Panc1 (cell line): Measurements from ENCODE around the gene COASY. TPM values are rescaled to one million over a fixed set of nuclear protein-coding genes. Genes with fewer than 3 reads are reported as not detected.
A peak's percentile ranks its signal among the peaks of the same experiment; 100 is the strongest.

Experiments
- ATAC-seq: fragments of 200-7000 bp; cut with Tn5 transposase; 2 replicates; pipeline ENCODE4 v1.9.1; 2020; ENCODE audit warnings: mild to moderate bottlenecking, moderate library complexity
- BruUV-seq: library from RNA; stranded (reverse); fragments of 400-500 nt; replicated peaks from 2 replicates; lab custom pipeline; 2021; lab: Mats Ljungman, UMichigan
- CTCF ChIA-PET: fragments of 300-600 bp; sonication (Branson Sonifier 250); formaldehyde crosslinking; loops from one replicate; lab custom pipeline; 2022; ENCODE audit warnings: antibody characterized with exemption; lab: Charles Lee
- POLR2A ChIA-PET: fragments of 300-600 bp; sonication (Branson Sonifier 250); formaldehyde crosslinking; loops from one replicate; lab custom pipeline; 2022; ENCODE audit warnings: antibody characterized with exemption; lab: Charles Lee
- DNase-seq: peaks from one replicate; pipeline ENCODE4 v3.0.0-alpha.2; 2010; ENCODE audit warnings: low read depth, low spot score
- H3K27ac ChIP-seq: 2 replicates; pipeline ENCODE4 v1.5.1; 2011; ENCODE audit warnings: mild to moderate bottlenecking, low read length, inconsistent platforms
- H3K27me3 ChIP-seq: fragments of 200-500 bp; sonication (Bioruptor generic); 2 replicates; pipeline ENCODE4 v1.6.0; 2014; ENCODE audit warnings: low read length, inconsistent platforms; ENCODE audit not compliant: control insufficient read depth, insufficient read depth
- H3K36me3 ChIP-seq: fragments of 200-500 bp; sonication (Bioruptor generic); 2 replicates; pipeline ENCODE4 v1.5.1; 2014; ENCODE audit warnings: inconsistent platforms, mild to moderate bottlenecking, low read length, moderate library complexity; ENCODE audit not compliant: control insufficient read depth, insufficient read depth
- H3K4me1 ChIP-seq: 2 replicates; pipeline ENCODE4 v1.5.1; 2011; ENCODE audit warnings: inconsistent platforms, mild to moderate bottlenecking, low read length, moderate library complexity; ENCODE audit not compliant: control insufficient read depth, insufficient read depth
- H3K4me3 ChIP-seq, 2 experiments: 2 replicates each; pipeline ENCODE4 v1.5.1; 2011 to 2012; ENCODE audit warnings: low read depth in 2 of 2, low read length in 2 of 2, mild to moderate bottlenecking in 2 of 2, inconsistent platforms in 1 of 2, moderate library complexity in 1 of 2
- H3K9me3 ChIP-seq: fragments of 200-500 bp; sonication (Bioruptor generic); 2 replicates; pipeline ENCODE4 v1.5.1; 2014; ENCODE audit warnings: low read depth, mild to moderate bottlenecking, inconsistent platforms, low read length, moderate library complexity; ENCODE audit not compliant: control insufficient read depth, insufficient read depth
- POLR2AphosphoS5 ChIP-seq: IDR thresholded peaks from 2 replicates; pipeline ENCODE4 v1.6.1; 2012; ENCODE audit warnings: mild to moderate bottlenecking, low read depth, low read length, moderate library complexity
- SIN3A ChIP-seq: IDR thresholded peaks from 2 replicates; pipeline ENCODE4 v1.6.1; 2012; ENCODE audit warnings: low read depth, mild to moderate bottlenecking, low read length, moderate library complexity, borderline replicate concordance; ENCODE audit not compliant: insufficient read depth
- TCF7L2 ChIP-seq: IDR thresholded peaks from 2 replicates; pipeline ENCODE4 v1.6.1; 2011; ENCODE audit warnings: mild to moderate bottlenecking, low read depth, low read length, inconsistent platforms
- in situ Hi-C: cut with HindIII; loops from 2 replicates; pipeline ENCODE4 v1.10.0; 2016; ENCODE audit warnings: low sequenced_read_pairs, low pct_unique_long_range_greater_than_20kb
- intact Hi-C: fragments of 100-400 bp; cut with micrococcal nuclease; formaldehyde crosslinking; loops from one replicate; pipeline ENCODE4 v1.10.0; 2022; ENCODE audit not compliant: unreplicated experiment
- total RNA-seq: library from RNA; stranded (reverse); gene quantifications from one replicate; pipeline ENCODE4 v1.2.1, GENCODE V29; 2021; ENCODE audit not compliant: unreplicated experiment
- TF ChIP-seq, protein P1 (sequence below): fragments of 450-650 bp; IDR thresholded peaks from 2 replicates; pipeline ENCODE4 v1.5.1; 2017; ENCODE audit warnings: mild to moderate bottlenecking
- TF ChIP-seq, protein P2 (sequence below), 2 experiments: IDR thresholded peaks; 2 replicates each; pipeline ENCODE4 v1.6.1; 2011 to 2012; ENCODE audit warnings: low read depth in 2 of 2, control low read depth in 1 of 2, low read length in 1 of 2, mild to moderate bottlenecking in 1 of 2, moderate library complexity in 1 of 2; ENCODE audit not compliant: insufficient read depth in 1 of 2

COASY gene
- total RNA-seq, 1 experiment from 2014 or later: 76.7 TPM

DNA sequence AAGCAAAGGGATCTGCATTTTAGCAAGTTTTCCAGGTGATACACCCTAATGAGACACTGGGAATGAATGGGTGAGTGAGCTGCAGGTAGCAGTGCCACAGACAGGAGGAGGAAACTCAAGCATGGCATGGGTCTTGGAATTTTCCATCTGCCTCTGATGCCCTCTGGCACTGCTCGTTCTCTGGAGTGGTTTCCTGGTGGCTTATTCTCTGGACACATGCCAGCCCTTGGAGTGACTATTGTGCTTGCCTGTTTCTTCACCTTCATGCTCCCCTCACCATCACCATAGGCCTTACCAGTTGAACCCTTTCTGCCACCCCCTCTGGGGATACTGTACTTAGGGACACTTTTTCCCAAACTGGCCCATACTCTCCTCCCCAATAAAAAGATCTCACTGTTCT, 1.6 kb downstream of the COASY start:
- peaks cover 27% of the 10 kb centered on the region for H3K4me1 ChIP-seq
- DNase-seq (no peak), ATAC-seq (no peak)
- POLR2A ChIA-PET: no interaction called here
- TF ChIP-seq, protein P1, sequence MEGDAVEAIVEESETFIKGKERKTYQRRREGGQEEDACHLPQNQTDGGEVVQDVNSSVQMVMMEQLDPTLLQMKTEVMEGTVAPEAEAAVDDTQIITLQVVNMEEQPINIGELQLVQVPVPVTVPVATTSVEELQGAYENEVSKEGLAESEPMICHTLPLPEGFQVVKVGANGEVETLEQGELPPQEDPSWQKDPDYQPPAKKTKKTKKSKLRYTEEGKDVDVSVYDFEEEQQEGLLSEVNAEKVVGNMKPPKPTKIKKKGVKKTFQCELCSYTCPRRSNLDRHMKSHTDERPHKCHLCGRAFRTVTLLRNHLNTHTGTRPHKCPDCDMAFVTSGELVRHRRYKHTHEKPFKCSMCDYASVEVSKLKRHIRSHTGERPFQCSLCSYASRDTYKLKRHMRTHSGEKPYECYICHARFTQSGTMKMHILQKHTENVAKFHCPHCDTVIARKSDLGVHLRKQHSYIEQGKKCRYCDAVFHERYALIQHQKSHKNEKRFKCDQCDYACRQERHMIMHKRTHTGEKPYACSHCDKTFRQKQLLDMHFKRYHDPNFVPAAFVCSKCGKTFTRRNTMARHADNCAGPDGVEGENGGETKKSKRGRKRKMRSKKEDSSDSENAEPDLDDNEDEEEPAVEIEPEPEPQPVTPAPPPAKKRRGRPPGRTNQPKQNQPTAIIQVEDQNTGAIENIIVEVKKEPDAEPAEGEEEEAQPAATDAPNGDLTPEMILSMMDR: no peak
- TF ChIP-seq, protein P2, sequence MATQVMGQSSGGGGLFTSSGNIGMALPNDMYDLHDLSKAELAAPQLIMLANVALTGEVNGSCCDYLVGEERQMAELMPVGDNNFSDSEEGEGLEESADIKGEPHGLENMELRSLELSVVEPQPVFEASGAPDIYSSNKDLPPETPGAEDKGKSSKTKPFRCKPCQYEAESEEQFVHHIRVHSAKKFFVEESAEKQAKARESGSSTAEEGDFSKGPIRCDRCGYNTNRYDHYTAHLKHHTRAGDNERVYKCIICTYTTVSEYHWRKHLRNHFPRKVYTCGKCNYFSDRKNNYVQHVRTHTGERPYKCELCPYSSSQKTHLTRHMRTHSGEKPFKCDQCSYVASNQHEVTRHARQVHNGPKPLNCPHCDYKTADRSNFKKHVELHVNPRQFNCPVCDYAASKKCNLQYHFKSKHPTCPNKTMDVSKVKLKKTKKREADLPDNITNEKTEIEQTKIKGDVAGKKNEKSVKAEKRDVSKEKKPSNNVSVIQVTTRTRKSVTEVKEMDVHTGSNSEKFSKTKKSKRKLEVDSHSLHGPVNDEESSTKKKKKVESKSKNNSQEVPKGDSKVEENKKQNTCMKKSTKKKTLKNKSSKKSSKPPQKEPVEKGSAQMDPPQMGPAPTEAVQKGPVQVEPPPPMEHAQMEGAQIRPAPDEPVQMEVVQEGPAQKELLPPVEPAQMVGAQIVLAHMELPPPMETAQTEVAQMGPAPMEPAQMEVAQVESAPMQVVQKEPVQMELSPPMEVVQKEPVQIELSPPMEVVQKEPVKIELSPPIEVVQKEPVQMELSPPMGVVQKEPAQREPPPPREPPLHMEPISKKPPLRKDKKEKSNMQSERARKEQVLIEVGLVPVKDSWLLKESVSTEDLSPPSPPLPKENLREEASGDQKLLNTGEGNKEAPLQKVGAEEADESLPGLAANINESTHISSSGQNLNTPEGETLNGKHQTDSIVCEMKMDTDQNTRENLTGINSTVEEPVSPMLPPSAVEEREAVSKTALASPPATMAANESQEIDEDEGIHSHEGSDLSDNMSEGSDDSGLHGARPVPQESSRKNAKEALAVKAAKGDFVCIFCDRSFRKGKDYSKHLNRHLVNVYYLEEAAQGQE (IDR thresholded peaks at IDR 0.05; ENCODE audit: insufficient read depth in 1 of 2, low read depth in 2 of 2, low read length in 1 of 2): no peak
- TF ChIP-seq TCF7L2 (no peak), POLR2AphosphoS5 (no peak), SIN3A (no peak)
- peak overlapping the region; percentile 89 for H3K27ac ChIP-seq
- no peaks in the 10 kb centered on the region for H3K27me3 ChIP-seq
- in situ Hi-C loops: no loop called here
- no peaks in the 10 kb centered on the region for H3K9me3 ChIP-seq
- H3K36me3 ChIP-seq: peaks cover 7% of the 10 kb centered on the region
- intact Hi-C loops: no loop called here
- no TSS peak for BruUV-seq
- H3K4me3 ChIP-seq: peak overlapping the region; percentile 87 to 88
- CTCF ChIA-PET: no interaction called here

DNA sequence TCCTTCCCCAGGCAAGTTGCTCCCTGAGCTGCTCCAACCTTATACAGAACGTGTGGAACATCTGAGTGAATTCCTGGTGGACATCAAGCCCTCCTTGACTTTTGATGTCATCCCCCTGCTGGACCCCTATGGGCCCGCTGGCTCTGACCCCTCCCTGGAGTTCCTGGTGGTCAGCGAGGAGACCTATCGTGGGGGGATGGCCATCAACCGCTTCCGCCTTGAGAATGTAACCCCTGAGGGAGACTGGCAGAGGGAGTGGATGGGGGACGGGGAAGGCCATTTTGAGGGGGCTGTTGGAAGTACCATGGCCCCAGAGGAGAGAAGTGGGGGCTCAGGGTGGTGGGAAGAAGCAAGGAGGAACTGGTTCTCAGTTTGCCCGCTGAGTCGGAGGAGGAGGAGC, 2.0 kb downstream of the COASY start:
- H3K9me3 ChIP-seq: no peaks in the 10 kb centered on the region
- H3K36me3 ChIP-seq: peaks cover 7% of the 10 kb centered on the region
- DNase-seq (no peak), ATAC-seq (no peak)
- no TSS peak for BruUV-seq
- in situ Hi-C loops (no loop called here), intact Hi-C loops (no loop called here)
- TF ChIP-seq POLR2AphosphoS5: no peak
- TF ChIP-seq, protein P1: no peak
- peaks cover 28% of the 10 kb centered on the region for H3K4me1 ChIP-seq
- H3K4me3 ChIP-seq: peak overlapping the region; percentile 87 to 88
- H3K27ac ChIP-seq: peak overlapping the region; percentile 89
- CTCF ChIA-PET: interaction anchor here (0.6 kb wide), 1 partner anchor 175 kb away, joined by 3 read pairs; the partner anchor contains the start of gene STAT3
- no peaks in the 10 kb centered on the region for H3K27me3 ChIP-seq
- POLR2A ChIA-PET: no interaction called here
